Fibroblast of villous mesenchyme (primary cell): ENCODE results near the gene RIMBP3C. TPM values are rescaled to one million over a fixed set of nuclear protein-coding genes. Genes with fewer than 3 reads are reported as not detected.
"Not testable (repeated sequence)": the region's sequence is repeated elsewhere in the genome, so short reads cannot be mapped to it uniquely, and the experiment has no call there.

Source experiments
- DNase-seq: peaks from one replicate; pipeline ENCODE4 v3.0.0-alpha.2; 2010; ENCODE audit warnings: low read depth
- H3K4me3 ChIP-seq: 2 replicates; pipeline ENCODE4 v1.5.1; 2011; ENCODE audit warnings: low read depth, mild to moderate bottlenecking, low read length
- total RNA-seq: library from RNA; depleted of rRNA; stranded (reverse); fragments of >200 nt; gene quantifications from 2 replicates; pipeline ENCODE4 v1.2.3, GENCODE V29; 2012

The RIMBP3C gene
- total RNA-seq, 1 donor = 0.43 TPM

DNA sequence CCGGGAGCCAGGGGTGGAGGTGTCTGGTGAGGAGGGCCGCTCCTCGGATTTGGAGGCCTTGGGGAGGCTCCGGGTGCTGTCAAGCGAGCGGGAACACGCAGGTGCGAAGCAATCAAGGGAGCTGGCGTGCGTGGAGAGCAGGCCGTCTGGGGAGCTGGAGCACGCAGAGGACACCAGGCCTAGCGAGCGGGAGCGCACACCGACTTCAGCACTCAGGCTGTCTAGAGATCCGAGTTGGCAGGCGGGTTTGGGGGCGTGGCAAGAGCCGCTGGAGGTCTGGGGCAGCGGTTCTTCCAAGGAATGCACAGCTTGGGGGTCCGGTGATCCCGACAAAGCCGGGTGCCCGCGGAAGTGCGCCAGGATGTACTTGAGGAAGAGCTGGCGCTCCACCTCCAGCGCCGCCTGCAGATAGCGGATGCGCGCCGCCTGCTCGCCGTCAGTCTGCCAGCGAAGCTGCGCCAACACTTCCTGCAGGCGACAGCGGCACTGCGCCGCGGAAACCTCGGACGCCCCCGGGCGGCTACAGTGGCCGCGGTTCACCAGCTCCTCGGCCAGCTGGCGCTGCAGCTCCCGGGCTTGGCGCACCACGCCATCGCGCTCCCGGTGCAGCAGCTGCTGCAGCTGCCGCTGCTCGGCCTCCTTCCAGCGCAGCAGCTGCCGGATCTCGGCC, 1.1 kb downstream of the RIMBP3C start:
- H3K4me3 ChIP-seq, DNase-seq: not testable (repeated sequence)

- DNase-seq, H3K4me3 ChIP-seq: not testable (repeated sequence)
These were observed 1.7 kb downstream of the RIMBP3C start for GRCh38 chr22:21549558-21549957.

DNA sequence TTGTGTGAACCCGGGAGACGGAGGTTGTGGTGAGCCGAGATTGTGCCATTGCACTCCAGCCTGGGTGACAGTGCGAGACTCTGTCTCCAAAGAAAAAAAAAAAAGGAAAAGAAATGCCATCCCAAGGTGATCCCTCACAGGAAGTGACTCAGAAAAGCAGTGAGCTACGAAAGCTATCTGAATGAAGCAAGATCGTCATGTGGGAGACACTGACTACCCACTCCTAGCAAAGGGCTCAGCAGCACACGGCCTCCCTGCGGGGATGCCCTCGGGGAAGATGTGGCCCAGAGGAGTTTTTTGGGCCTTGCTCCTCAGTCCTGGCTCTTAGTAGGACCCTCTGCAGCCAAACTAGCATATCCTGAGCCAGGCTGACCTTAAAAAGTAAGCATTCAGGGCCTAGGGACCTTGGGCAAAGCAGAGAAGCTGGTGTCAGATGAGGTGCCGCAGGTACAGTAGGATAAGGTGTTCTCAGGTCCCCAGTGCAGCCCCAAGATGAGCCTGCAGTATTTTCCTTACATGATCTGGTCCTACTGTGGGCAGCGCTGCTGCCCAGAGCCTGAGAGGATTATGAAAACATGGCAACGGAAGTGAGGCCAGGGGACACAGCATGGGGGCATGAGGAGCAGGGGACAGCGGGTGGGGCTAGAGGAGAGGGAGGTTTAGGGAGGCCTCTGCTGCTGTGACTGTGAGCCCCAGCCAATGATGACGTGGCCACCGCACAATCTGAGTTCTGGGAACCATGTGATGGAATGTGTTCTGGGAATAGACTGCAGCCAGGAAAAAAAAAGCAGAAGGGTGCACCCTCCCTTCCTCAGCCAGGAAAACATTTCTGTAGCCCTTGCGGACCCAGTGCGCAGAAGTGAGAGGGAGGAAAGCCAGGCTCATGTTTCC, 6.6 kb downstream of the RIMBP3C start:
- H3K4me3 ChIP-seq, DNase-seq: not testable (repeated sequence)

DNA sequence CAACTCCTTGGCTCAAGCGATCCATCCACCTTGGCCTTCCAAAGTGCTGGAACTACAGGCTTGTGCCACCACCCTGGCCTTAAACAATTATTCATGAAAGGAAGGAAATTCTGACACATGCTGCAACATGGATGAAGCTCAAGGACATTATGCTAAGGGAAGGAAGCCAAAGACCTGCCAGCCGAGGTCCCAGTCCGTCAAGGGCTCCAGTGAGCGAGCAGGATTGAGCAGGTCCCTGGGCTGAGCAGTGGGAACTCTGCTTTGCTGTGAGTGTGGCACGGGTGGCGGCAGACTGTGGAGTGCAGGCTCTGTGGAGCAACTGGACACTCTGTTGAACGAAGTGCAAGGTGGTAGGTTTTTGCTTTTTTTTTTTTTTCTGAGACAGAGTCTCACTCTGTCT, 11.4 kb downstream of the RIMBP3C start:
- H3K4me3 ChIP-seq, DNase-seq: not testable (repeated sequence)

GRCh38 chr22:21532863-21533648, 18.2 kb downstream of the RIMBP3C start:
- not testable (repeated sequence) for DNase-seq, H3K4me3 ChIP-seq

DNA sequence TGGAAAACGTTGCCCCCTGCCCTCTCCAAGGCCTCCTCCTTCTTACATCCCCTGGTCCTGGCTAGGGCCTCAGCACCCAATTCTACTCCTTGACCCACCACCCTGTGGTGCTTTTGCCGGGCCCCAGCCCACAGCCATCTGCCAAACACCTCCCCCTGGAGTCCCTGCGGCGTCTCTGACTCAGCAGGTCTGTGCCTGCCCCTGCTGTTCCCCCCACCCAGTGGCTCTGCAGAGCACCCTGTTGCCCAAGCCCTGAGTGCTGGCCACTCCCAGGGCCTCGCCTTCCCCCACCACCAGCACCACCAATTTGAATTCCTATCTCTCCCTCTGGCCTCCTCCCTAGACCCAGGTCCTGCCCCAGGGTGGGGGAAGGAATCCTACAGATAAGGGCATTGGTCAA, 19.7 kb downstream of the RIMBP3C start:
- DNase-seq, H3K4me3 ChIP-seq: not testable (repeated sequence)

DNA sequence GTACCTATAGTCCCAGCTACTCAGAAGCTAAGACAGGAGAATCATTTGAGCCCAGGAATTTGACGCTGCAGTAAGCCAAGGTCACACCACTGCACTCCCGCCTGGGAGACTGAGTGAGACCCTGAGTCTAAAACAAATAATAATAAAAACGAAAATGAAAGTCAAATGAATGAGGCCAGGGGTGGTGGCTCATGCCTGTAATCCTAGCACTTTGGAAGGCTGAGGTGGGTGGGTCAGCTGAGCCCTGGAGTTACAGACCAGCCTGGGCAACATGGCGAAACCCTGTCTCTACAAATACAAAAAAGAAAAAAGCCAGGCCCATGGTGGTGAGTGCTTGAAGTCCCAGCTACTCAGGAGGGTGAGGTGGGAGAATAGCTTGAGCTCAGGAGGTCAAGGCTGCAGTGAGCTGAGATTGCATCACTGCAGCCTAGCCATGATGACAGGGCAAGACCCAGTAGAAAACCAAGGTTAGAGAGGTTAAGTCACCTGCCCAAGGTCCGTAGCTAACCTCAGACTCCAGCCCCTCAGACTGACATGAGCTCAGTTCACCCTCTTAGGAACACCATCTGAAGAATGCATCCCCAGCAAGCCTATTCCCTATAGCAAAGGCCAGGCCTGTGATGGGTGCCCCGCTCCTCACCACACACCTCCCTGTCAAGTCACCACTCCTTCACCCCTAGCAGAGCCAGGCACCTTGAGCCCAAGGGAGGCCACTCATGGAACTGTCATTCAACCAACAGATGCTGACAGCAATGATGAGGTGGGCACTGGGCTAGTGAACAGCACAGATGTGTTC, 24.4 kb downstream of the RIMBP3C start:
- not testable (repeated sequence) for H3K4me3 ChIP-seq, DNase-seq

GRCh38 chr22:21516970-21517764, 34.1 kb downstream of the RIMBP3C start:
- not testable (repeated sequence) for DNase-seq, H3K4me3 ChIP-seq

DNA sequence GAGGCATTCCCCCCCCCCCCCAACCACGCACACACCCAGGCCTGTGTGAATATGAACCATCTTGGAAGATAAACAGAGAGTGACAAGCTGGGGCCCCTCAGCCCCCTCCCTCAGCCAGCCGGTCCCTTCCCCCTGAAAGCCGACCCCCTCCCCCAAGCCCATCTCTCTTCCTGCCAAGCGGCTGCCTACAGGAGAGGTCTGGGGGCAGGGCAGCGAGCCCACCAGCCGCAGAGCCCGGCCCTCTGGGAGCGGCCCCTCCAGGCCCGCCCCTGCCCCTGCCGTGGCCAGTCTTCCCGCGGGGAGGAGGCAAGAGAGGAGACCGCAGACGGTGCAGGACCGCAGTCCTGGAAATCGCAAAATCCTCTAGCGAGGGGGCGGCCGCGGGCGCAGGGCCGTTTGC, 34.7 kb downstream of the RIMBP3C start:
- H3K4me3 ChIP-seq, DNase-seq: not testable (repeated sequence)

DNA sequence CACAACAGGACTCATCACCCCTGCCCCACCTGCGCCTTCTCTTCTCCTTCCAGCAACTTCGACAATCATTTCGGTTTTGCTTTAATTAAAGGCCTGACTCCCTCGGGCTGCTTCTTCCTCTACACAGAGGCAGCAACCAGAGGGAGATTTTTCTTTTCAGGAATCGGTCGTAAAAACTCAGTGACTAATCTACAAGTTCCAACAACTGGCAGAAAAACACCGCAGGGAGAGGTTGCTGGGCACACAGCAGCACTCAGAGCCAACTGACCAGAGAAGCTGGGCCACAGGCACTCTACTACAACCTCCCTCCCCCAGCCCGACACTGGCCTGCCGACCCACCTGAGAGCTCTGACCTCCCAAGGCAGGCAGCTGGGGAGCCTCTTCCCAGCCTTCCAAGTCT, 36.0 kb downstream of the RIMBP3C start:
- not testable (repeated sequence) for DNase-seq, H3K4me3 ChIP-seq

DNA sequence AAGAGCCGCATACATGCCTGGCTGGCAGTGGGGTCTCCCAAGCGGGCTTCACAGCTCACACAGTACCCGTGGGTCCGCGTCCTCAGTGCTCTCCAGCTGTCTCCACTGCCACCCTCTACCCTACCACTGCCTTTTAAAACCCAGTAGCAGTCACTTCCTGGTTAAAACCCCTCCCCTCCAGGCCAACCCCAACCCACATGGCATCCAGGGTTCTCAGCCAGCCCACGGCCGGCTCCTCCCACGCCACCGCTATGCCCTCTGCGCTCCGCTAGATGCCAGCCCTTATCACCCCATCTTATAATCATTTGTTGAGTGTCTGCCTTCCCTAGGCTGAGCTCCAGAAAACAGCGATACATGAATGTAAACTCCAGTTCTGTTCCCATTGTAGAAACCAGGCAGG, 37.1 kb downstream of the RIMBP3C start:
- H3K4me3 ChIP-seq, DNase-seq: not testable (repeated sequence)

DNA sequence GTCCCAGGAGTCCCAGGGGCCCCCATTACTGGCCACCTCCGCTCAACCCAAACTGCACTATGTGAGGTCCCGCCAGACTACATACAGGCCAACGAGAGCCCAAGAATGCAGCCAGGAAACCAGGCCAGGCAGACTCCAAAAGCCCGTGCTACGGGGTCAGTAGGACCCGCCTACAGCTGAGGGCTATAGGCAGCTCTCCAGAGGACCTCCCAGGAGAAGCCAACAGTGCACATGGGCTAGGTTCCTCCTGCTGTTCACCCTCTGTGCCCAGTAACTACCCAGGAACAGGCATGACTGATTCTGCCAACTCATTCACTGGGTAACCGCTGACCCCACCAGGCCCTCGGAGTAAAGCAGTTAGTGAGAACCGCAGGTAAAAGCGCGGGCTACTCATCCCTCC, 39.2 kb downstream of the RIMBP3C start:
- not testable (repeated sequence) for H3K4me3 ChIP-seq, DNase-seq

DNA sequence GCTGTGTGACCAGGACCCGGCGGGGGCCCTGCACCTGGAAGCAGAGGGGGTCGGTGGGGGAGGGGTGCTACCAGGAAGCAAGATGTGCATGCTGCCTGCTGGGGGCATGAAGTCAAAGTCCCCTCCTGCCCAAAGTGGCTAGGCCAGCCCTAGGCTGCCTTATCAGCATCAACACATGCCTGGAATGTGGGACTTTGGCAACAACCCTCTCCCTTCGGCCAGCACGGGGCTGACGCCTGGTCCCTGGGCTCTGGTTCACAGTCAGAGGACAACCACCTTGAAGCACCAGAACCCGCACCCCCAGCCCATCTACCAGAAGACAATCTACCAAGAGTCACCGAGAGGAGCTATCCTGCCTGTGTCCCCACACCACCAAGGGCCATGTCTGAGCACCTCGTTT, 40.9 kb downstream of the RIMBP3C start:
- H3K4me3 ChIP-seq, DNase-seq: not testable (repeated sequence)

GRCh38 chr22:21499623-21500506, 51.4 kb downstream of the RIMBP3C start:
- H3K4me3 ChIP-seq, DNase-seq: not testable (repeated sequence)

- not testable (repeated sequence) for H3K4me3 ChIP-seq, DNase-seq
These were observed 52.8 kb downstream of the RIMBP3C start for GRCh38 chr22:21498489-21498888.

GRCh38 chr22:21497984-21498383, 53.3 kb downstream of the RIMBP3C start:
- not testable (repeated sequence) for DNase-seq, H3K4me3 ChIP-seq
